GM10266 (cell line): ENCODE data around the gene LMX1A.

Source experiments
- DNase-seq: peaks from one replicate; pipeline ENCODE4 v3.0.0; 2012; ENCODE audit errors: extremely low spot score
- TF ChIP-seq, protein P1 (sequence below): IDR thresholded peaks from 2 replicates; pipeline ENCODE4 v1.5.1; 2012; ENCODE audit warnings: mild to moderate bottlenecking, low read depth; ENCODE audit not compliant: control insufficient read depth, insufficient read depth; ENCODE audit errors: missing control alignments

The LMX1A gene

DNA sequence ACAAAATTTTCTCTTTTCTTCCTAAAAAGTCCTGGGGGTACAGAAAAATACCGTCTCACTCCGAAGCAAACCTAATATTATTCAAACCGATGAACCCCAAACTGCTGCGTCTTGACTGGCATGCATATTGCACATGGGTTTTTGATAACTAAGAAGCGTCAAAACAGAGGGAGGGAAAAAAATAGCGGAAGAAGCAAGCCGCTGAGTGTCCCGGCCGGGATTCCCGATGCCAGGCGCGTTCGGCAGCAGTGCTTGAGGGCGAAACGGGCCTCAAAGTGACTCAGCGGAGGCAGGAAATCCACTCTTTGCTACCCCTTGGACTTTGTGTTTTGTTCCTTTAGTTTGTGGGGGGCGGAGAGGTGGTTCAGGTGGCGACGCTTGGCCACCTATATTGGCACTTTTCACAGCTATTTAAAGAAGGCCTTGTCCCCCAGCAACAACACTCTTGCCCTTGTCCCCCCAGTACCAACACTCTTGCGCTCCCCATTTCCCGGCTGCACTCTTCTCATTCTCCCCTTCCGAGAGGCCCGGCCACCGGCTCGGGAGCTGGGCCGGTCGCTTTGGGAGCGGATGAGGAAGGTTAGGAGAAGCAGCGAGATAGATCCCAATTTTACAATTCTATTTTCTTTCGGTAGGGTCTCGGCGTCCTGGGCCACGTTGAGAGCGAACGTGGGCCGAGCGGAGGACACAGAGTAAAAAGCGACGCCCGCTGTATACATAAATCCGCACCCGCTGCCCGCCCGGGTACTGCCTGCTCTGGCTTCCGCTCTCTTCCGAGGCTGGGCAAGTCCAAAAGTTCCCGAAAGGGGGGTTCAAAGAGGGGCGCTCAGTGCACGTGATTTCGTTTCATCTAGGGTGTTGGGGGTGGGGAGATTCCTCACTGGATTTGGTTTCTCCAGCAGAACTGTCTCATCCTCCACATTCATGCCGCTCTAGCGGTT, 2.5 kb downstream of the LMX1A start:
- DNase-seq: no peak
- TF ChIP-seq, protein P1, sequence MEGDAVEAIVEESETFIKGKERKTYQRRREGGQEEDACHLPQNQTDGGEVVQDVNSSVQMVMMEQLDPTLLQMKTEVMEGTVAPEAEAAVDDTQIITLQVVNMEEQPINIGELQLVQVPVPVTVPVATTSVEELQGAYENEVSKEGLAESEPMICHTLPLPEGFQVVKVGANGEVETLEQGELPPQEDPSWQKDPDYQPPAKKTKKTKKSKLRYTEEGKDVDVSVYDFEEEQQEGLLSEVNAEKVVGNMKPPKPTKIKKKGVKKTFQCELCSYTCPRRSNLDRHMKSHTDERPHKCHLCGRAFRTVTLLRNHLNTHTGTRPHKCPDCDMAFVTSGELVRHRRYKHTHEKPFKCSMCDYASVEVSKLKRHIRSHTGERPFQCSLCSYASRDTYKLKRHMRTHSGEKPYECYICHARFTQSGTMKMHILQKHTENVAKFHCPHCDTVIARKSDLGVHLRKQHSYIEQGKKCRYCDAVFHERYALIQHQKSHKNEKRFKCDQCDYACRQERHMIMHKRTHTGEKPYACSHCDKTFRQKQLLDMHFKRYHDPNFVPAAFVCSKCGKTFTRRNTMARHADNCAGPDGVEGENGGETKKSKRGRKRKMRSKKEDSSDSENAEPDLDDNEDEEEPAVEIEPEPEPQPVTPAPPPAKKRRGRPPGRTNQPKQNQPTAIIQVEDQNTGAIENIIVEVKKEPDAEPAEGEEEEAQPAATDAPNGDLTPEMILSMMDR: no peak

DNA sequence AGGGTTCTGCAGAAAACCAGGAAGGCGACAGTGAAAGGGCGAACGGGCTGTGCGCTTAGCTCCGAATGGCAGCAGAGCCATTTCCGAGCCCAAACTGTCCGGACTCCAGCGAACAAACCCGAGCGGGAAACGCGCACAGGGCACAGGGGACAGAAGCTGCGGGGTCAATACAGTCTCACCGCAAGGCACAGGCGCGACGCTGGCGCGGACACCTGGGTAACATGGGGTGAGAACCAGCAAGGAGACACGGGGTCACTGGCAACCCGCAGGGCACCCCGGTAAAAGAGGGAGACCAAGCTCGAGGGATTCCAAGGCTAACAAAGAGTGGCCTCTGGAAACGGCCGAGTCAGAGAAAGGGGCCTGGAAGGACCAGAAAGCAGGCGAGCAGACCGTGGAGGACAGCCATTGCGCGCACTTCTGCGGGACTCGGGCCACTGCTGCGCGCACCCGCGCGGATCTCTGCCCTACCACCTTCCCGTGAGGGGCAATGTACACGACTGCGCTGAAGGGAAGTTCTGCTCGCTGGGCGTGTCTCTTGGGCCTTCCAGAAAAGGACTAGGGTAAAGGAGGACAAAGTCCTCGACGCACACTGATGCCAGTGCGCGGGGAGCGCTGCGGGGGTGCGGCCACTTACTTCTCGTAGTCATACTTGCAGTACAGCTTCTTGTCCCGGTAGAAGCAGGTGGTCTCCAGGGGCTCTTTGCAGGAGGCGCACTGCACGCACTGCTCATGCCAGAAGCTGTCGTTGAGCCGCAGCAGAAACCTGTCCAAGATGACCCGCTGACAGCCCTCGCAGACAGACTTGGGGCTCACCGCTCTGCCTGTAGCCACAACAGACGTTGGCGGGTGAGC, 3.8 kb downstream of the LMX1A start:
- DNase-seq: no peak
- TF ChIP-seq, protein P1: no peak

DNA sequence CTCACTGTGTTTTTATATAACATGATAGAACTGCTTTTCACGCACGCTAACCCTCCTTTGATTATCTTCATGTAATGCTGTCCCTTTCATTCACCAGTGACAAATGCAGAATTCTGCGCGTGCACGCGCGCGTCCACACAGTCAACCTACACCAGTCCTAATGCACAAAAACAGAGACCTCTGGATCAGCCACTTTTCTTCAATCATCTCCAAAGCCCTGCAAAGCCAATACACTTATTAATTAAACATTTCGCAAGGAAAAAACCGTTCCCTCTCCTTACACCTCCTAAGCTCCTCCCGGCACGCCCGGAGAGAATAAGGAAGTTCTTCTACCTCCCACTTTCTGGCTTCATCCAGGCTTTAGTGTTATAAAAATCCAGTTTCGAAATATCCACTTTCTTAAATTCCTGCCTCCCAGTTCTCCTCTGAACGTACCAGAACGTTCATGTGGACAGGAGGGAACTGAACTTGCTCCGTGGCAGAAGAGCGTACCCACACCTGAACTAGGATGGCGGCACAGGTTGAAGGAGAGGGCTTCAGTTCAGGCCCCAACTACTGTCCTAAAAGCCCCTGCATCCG, 4.6 kb downstream of the LMX1A start:
- no peak for DNase-seq
- TF ChIP-seq, protein P1: no peak

DNA sequence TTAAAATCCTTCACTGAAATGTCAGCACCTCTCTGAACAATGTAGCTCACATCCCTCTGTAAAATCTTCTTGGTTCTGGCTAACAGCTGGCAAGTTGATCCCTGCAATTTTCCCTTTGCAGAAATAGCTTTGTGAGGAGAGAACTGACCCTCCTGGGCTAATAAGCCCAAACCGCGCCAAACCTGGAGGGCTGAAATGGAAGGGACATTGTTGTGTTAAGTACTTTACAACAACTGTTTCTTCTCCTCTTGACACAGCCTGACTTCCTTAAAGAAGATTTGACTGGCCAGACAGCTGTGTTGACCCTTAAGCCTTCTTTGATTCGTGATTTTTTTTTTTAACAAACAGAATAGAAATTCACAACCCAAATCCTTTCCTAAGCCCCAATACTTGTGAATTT, 5.7 kb downstream of the LMX1A start:
- no peak for DNase-seq
- TF ChIP-seq, protein P1: no peak

DNA sequence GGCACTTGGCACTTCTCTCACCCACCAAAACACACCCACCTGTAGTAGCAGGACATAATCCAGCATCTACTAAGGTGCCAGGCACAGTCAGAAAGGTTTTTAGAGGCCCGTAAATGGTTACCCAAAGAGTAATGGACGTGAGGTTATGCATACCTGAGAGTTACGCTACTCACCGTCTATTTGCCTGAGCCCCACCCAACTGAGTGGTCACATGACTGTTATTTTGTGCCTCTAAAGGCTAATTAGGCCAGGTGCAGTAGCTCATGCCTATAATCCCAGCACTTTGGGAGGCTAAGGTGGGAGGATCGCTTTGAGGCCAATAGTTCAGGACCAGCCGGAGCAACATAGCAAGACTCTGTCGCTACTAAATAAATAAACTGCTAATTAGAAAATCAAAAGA, 11.0 kb downstream of the LMX1A start:
- no peak for DNase-seq

DNA sequence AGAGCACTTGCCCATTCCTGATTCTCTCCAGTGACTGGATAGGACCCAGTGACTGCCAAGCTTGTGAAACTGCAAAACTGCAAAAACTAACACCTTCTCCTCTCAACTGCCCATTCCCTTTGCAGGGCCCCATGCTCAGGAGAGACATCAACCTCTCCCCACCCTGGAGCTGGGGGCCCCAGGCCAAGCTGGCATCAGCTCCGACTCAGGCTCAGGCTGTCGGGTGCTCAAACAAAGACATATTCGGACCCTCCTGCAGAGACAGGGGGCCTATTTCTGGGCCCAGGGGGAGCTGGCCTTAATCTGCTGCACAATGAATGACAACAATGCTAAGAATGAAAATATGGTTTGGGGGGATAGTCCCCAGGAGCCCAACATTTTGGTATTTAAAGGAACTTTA, 11.8 kb downstream of the LMX1A start:
- TF ChIP-seq, protein P1: no peak
- no peak for DNase-seq

More for the DNA sequence above, 11.0 kb downstream of the LMX1A start:
- TF ChIP-seq, protein P1: no peak

DNA sequence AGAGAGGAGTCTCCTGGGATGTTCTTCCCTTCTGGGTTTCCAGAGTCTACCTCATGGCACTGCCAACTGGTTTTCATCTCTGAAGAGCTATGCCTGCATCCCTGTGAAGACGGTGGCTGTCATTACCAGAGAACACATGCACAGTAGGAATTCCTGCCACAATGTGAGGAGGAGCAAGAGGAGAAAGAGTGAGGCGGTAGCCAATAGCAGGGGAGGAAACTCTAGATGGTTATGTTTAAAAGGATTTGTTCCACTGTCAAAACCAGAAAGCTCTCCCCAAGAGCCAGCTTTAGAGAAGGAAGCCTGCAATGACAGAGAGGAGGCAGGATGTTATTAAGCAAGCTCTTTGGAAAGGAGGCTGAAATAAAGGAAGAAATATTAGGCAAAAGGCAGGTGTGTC, 12.3 kb downstream of the LMX1A start:
- TF ChIP-seq, protein P1: no peak
- no peak for DNase-seq
